Measurements from ENCODE around the gene DUT. TPM values are rescaled to one million over a fixed set of nuclear protein-coding genes. Genes with fewer than 3 reads are reported as not detected.
"Not testable (repeated sequence)": the region's sequence is repeated elsewhere in the genome, so short reads cannot be mapped to it uniquely, and the experiment has no call there.

The DUT gene
- total RNA-seq (ENCODE audit: insufficient read depth, low replicate concordance), result 61.2 TPM

DNA sequence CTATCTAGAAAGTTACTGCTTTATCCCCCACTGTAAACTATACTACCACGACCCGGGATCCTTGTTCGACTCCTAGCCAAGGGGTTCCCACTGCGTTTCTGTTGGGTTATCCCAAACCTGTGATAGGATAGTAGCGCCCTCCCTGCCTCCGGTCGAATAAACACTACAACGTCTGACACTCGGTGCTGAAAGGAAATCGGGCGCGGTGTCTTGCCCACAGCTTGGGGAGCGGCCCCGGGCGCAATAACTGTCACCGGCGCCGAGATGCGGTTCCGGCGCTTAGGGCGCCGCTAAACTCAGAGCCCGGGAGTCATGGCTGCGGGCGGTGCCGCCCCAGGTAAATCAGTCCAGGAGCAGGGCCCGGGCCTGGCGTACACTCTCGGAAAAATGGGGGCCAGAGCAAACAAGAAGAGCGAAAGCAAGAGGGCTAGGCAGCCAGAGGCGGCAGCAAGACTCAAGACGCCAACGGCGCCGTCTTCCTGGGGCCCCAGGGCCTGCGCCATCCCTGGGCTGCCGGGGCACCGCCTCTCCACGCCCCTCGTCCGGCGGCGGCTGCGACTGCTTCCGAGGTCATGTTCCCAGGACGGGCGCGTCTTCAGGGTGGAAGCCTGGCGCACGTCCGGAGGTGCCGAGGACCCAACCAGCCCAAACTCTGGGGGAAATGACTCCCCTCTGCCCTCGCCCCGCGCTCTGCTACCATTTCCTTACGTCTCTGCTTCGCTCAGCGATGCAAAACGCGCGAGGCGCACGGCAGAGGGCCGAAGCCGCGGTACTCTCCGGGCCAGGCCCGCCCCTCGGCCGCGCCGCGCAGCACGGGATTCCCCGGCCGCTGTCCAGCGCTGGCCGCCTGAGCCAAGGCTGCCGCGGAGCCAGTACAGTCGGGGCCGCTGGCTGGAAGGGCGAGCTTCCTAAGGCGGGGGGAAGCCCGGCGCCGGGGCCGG is at the start of gene DUT:
Gene DUT (plus strand): TSS at position 575 of the 941 bp plus-strand sequence. CDS start 87 bp downstream, at position 662.
- DNase-seq (ENCODE audit: low spot score), result peak; percentile 91

DNA sequence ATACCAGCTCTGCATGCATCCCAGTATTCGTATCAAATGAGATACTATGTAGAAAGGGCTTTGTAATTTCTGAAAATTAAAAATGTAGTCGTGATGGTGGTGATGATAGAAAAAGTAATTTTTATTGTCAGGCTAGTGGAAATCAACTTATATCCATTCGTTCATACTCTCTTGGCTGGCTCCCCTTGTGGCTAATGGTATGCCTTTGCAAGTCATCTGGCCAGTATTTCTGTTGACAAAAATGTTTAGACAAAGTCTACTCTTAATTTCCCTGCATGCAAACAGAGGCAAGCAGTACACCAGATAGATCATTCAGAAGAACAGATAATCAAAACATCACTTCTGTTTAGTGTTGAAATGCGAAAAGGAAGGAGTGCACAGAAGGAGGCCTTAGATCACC is 49.6 kb upstream of the DUT start:
- DNase-seq (ENCODE audit: low spot score), result no peak

DNA sequence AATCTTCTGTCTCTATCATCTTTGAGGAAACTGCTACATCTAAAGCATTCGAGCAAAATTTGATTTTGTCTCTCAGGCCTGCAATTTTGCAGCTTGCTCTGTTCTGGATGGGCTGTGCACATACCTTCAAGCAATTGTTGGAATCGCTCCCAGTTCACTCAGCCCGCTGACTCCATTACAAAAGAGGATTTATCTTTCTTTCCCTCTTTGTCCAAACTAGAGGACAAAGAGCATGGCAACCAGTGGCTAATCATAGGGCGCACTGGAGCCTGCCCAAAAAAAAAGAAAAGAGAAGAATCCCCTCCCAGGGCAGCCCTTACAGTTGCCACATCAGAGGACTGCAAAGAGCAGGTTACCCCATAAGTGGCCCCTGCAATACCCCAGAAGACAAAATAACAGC is 49.0 kb upstream of the DUT start:
- peak; percentile 45 for DNase-seq (ENCODE audit: low spot score)

DNA sequence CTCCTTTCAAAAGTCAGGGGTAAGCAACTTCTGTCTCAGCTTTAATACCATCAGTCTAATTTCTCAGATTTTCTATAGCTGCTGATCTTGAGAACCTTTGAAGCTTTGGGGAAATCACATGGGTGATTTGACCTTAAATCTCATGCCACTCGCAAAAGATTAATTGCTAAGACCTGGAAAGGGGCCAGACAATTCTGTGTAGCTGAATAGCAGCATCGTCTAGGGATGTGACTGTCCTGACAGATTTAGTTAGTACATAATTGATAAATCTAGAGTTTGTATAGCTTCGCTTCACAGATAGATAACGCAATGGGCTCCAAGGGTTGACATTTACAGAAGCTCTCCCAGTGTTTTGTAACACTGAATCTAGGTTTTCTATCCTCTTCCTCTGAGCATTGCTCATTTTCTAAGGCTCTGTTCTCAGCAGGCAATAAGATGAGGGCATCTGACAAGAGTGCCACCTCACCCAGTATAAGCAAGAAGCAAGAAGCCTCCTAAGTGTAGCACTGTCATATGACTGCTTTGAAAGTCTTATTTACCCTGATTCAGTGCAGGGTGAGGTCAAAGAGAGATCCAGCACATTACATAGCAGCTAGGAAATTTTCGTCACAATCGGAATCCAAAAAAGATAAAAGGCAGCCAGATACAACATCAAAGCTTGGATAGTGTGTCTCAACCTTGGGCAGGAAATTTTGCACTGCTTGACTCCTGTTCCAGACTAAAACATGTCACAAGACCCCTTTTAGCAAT is 47.7 kb upstream of the DUT start:
- peak; percentile 77 for DNase-seq (ENCODE audit: low spot score)

DNA sequence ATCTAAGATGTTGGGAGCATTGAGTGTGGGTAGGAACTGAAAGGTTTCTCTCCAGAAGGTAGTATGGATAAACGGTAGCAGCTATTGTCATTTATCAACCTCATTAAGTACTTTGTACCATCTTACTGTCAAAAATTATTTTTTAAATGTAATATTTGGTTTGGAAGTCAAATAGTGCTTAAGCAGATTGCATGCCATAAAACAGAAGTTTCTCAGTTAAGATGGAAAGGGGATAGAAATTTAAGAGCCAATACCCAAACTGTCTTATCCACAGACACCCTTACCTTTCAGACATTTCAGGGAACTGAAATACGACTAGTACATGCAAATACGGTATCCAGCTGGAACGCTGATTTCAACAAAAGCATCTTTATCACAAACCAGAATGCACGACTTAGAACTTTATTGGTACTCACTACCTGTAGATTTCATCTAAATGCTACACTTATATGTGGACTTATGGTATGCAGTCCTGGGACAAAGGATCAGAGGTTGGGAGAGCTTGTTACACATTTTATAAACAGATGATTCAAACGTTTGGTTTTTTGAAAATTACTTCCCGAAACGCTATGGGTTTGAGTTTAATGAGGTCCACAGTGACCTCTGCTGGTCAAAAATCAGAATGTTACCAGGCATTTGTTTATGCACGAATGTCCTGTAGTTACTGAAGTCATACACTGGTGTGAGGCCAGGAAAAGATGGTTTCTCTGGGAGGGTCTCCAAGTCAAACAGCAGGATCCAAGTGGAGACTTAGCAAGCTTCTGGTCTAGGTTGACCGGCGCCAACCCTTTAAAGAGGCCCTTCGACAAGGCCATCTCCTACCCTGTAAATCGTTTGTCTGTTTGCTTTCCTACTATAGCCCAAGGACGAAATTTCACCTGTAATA is 45.7 kb upstream of the DUT start:
- DNase-seq (ENCODE audit: low spot score), result peak; percentile 85

DNA sequence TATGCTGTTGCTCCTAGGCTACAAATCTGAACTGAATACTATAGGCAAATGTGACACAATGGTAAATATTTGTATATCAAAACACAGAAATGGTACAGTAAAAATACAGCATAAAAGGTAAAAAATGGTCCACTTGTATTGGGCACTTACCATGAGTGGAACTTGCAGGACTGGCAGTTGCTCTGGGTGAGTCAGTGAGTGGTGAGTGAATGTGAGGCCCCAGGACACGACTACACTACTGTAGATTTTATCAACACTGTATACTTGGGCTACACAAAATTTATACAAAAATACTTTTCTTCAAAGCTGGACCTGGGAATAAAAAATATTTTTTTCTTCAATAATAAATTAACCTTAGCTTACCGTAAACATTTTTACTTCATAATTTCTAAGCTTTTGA is 41.6 kb upstream of the DUT start:
- DNase-seq (ENCODE audit: low spot score), result no peak

DNA sequence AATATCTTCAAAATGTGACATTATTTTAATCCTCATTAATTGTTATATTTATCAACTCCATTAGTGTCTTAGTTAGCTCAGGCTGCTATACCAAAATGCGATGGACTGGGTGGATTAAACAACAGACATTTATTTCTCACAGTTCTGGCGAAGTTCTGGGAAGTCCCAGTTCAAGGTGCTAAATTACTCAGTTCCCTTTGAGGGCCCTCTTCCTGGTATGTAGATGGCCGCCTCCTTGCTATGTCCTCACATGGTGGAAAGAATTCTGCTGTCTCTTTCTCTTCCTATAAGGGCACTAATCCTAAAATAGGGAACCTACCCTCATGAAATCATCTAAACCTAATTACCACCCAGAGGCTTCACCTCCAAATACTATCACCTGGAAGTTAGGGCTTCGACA is 38.8 kb upstream of the DUT start:
- DNase-seq (ENCODE audit: low spot score), result no peak

DNA sequence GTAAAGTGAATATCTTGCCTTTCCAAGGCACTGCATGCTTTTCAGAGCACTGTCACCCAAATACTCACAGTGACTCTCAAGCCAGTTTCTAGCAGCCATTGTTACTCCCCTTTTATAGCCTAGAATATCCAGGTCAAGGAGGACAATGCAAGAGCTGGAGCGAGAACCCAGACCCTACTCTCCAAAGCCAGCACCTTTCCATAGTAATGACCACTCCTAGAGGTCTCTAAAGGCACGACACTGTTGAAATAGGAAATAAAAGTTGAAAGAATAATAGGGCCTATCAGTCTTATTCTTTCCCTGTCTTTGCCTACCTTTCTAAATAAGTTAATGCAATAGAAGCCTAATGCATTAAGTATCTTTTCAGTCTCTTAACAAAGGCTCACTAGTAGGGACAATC is 33.6 kb upstream of the DUT start:
- DNase-seq (ENCODE audit: low spot score), result no peak

DNA sequence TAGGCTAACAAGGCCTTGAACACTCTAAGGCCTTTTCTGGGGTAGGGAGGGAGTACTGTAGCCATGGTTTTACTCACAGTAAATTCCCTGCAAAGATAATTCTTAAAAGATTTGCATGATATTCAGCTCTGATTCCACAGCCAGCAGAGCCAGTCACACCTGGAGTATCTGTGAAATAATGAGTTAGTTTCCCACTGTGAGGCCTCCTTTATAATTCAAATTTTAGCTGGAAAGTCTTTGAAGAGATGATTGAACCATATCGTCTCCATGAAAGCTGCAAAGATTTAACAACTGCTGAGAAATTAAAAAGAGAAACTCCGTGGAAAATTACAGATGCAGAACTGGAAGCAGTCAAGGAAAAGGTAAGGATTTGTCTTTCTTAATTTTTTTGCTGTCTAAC is 32.3 kb upstream of the DUT start:
- no peak for DNase-seq (ENCODE audit: low spot score)

DNA sequence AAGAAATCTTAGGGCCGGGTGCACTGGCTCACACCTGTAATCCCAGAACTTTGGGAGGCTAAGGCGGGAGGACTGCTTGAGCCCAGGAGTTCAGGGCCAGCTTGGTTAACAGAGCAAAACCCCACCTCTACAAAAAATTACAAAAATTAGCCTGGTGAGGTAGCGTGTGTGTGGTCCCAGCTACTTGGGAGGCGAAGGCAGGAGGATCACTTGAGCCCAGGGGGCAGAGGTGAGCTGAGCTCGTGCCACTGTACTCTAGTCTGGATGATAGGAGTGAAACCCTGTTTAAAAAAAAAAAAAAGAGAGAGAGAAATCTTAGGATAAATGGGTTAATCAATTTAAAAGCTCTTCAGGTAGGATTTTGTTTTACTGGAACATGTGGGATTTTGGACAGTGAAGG is 31.2 kb upstream of the DUT start:
- no peak for DNase-seq (ENCODE audit: low spot score)

DNA sequence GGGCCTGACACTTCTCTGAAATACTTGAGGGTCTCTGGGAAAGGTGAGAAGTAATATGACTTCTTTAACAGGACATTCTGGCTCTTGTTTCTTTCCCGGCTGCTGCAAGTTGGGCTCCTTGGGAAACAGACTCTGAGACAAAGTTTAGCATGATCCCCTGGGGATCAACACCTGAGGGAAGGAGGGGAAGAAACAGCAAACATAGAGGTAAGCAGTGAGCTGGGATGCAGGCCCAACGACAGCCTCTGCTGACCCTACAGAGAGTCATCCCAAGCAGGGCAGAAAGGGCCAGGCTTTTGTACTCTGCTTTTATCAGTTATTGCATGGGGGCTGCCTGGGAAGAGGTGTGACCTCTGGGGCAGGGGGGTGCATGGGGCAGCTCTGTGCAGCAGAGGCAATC is 26.8 kb upstream of the DUT start:
- DNase-seq (ENCODE audit: low spot score), result no peak

DNA sequence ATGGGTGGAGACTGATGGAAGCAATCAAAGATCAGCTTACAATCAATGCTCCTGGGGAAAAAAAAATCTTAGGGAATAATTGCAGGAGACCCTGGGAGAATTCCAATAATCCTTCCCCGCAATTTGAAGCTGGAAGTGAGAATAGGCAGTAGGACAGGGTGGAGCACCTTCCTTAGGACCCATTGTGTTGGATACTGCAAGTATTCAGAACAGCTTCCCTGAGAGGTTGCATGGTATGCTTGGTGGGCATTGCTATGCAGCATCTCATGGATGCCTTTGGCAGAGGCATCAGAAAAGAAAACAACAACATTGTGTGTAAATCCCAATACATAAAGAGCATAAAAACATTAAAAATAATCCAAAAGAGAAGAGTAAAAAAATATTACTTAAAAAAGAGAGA is 24.6 kb upstream of the DUT start:
- DNase-seq (ENCODE audit: low spot score), result no peak

DNA sequence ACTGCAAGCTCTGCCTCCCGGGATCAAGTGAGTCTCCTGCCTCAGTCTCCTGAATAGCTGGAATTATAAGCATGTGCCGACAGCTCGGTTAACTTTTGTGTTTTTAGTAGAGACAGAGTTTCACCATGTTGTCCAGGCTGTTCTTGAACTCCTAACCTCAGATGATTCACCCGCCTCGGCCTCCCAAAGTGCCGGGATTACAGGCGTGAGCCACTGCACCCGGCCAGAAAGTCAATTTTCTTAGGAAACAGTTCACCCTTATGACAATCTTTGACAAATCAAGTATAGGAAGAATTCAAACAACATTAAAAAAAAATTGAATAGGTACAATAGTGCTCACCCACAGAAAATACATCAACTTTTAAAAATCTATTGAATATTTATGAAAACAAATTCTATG is 23.6 kb upstream of the DUT start:
- no peak for DNase-seq (ENCODE audit: low spot score)

DNA sequence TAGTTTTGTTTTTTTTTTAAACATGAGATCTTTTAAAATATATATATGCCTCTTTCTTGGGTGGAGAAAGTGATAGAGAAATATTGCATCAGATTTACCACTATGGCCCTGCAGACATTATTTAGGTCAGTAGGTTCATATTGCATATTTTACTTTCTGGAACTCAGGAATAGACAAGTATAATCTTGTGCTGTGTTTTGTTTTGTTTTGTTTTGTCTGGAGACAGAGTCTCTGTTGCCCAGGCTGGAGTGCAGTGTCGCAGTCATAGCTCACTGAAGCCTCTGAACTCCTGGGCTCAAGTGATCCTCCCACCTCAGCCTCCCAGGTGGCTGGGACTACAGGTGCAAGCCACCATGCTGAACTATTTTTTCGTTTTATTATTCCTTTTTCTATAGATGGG is 21.5 kb upstream of the DUT start:
- no peak for DNase-seq (ENCODE audit: low spot score)

DNA sequence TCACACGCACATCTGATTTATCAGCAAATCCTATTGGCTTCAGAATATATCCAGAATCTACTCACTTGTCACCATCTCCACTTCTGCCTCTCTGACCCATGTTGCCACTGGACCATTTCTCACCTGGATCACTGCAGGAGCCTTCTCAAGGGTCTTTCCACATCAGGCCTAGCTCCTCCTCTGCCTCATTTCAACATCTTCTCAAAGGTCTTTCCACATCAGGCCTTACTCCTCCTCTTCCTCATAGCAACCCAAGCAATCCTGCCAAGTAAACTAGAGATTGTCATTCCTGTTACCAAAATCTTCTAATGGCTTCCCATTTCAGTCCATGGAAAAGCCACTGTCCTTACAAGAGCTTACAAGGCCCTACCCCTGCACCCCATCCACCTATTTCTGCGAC is 18.0 kb upstream of the DUT start:
- DNase-seq (ENCODE audit: low spot score), result no peak

DNA sequence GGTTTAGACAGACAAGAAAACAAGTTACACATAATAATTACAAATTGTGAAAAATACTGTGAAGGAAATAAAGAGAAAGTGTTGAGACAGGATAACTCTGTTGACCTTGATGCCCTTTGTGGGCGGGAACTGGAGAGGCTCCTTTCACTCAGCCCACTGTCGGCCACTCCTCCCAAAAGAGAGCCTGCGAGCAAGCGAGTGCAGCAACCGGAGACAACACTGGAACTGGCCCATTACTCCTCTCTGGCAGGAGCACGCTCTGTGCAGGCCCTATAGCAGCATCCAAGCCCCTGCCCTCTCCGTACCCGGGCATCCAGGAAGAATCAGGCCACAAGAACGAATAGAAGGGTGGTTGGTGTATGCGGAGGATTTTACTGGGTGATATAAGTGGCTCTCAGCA is 16.2 kb upstream of the DUT start:
- DNase-seq (ENCODE audit: low spot score), result no peak

DNA sequence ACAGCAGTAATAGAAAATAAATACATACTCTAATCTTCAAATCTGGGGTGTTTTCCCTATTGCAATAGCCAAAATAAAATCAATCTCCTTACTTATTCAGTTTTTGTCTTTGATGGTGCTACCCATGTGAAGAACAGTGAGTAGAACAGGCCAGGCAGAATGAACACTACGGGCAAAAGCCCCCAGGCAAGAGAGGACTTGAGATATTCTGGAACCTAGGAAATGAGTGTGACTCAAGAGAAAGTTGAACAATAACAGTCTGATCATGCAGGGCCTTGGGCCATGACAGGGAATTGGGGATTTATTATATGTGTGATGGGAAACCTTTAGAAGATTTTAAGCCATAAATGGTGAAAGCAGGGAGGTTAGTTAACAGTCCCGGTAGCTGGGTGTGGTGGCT is 14.0 kb upstream of the DUT start:
- DNase-seq (ENCODE audit: low spot score), result no peak

DNA sequence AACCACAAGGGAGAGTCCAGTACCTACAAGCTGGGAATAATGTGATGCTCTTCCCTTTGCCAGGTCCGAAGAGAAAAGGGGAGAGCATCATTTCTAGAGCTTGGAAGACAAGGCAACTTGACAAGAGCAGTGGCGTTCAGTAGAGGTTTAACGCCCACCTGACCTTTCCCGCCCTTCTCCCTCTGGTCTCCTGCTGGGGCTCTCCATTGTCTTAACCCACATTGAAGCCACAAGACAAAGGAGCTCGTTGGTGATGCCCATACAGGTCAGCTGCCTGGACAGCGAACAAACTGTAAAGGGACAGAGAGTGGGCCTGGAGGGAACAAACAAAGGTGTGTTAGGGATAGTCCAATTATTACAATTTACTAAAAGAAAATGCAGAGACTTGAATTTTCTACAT is 13.1 kb upstream of the DUT start:
- DNase-seq (ENCODE audit: low spot score), result no peak

DNA sequence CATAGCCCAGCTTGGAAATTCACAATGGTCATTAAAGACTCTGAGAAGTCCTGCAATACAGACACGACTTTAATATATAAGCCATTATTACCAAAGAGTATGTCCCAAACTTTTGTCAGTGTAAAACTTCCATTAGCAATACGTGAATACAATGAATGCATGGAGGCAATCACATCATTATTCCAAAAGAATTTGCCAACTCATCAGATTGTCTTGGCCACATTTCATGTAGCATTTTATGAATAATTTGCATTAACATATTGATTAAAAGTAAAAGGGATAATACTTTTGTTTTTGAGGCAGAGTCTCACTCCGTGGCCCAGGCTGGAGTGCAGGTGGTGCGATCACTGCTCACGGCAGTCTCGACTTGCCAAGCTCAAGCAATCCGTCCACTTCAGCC is 7.9 kb upstream of the DUT start:
- no peak for DNase-seq (ENCODE audit: low spot score)

DNA sequence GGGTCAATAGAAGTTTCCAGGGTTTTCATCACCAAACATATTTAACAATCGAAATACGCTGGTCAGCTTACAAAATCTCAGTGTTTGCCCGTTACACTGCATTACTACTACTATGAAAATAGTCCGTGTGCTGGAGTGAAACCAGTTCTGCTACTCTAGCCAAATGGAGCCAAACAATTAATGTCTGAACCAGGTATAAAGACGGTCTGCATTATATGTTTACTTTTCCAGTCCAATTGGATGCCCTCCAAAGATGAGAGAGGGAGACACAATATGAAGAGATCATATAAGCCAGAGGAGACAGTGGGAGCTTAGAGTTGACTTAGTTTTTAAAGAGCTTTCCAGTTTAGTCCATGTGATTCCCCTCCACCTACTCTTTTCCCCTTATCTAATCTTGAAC is 6.3 kb upstream of the DUT start:
- DNase-seq (ENCODE audit: low spot score), result no peak

DNA sequence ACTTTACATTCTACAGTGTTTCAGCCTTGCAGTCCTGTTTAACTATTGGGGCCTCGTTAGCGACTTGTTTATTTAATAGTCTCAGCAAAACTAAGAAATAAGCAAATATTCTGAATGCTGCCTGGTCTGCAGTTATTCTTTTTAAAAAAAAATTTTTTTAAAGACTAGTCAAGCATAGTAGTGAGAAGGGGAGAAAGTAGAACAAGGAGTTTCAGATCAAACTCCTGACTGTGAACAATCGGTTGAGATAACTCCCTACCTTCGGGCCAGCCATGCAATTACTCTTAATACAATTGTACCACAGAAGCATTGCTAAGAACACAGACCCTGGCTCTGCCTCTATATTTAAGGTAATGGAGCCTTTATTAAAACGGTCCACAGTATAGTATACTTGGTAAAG is 5.8 kb upstream of the DUT start:
- DNase-seq (ENCODE audit: low spot score), result no peak

DNA sequence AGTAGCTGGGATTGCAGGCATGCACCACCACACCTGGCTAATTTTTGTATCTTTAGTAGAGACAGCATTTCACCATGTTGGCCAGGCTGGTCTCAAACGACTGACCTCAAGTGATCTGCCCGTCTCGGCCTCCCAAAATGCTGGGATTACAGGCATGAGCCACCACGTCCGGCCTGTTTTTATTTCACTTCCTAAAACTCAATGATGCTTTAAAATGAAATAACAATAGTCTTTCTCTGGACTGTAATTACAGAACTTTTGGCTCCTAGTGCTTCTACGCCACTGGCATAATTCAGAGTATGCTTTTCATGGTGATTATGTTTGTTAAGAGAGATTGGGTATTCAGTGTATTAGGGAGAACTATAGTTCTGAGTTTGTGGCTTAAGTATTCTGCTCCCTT is 5.0 kb upstream of the DUT start:
- DNase-seq (ENCODE audit: low spot score), result not testable (repeated sequence)
